Stimulated activated CD8-positive, alpha-beta memory T cell treated with anti-CD3 and anti-CD28 coated beads, Interleukin-12 subunit alpha, Interleukin-12 subunit beta, amount 100 ng/mL, for 1 hour (primary cell): ENCODE data around the gene GLB1L.
"Not testable (repeated sequence)": the region's sequence is repeated elsewhere in the genome, so short reads cannot be mapped to it uniquely, and the experiment has no call there.

ENCODE experiments used
- DNase-seq: peaks from one replicate; pipeline ENCODE4 v3.0.0-alpha.2; 2020; ENCODE audit warnings: low read depth

Gene GLB1L

DNA sequence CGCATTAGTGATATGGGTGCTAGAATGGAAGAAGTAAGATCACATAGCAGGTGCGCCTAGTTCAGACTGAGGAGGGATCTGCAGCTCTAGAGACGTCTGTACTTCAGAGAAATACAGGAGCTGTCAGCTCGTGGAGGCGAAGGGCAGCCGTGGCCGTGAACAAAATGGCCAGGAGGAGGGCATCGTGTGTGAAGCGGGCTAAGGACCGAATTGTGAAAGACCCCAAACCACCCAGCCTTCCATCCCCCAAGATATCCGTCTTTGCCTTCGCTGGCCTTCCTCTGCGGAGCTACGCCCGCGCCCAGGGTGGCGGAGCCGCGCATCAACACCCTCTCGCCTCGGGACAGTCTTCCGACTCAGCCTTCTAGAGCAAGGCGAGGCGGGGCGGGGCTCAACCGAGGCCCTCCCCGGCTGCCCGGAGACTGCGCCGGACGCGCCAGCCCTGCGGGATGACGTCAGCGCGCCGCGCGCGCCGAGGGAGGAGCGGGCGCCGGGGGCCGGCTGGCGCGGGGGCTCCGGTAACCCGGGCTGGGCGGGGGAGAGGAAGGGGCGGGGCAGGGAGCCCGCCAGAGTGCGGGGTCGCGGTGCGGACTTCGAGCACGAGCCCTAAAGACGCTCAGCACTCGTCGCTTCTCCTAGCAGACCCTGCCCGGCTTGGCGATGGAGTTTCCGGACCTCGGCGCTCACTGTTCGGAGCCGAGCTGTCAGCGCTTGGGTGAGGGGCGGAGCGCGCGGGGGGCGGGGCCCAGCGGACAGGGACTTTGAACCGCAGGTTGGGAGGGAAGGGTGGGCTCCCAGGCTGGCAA, 38.7 kb downstream of the GLB1L start, which contains the start of gene ZFAND2B:
ZFAND2B (plus strand) TSS at position 455 of the 806 bp plus-strand sequence; CDS start at position 661, 206 bp downstream.
- peak; percentile 89 for DNase-seq

DNA sequence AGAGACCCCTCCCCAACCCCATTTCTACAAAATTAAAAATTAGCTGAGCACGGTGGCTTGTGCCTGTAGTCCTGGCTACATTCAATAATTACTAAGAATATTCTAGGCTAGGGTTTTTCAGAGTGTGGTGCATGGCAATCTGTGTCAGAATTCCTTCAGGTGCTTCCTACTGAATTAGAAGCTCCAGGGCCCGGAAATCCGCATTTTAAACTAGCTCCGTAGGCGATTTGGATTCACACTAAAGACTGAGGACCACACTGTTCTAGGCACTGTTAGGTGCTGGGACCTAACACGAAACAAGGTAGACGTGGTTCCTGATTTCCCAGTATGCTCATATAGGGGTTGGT, 39.3 kb downstream of the GLB1L start:
- no peak for DNase-seq

DNA sequence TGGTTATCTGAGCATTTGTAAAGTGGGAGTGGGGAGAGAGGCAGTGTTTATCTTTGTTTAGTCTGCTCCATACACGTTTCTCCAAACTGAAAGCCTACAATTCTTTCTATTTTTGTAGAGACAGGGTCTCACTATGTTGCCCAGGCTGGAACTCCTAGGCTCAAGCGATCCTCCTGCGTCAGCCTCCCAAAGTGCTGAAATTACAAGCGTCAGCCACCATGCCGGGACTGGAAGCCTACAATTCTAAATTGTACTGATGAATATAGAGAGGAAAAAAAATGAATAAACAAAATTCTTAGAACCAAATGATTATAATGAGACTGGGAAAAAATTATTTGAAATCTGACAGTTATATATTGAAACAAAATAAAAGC, 40.1 kb downstream of the GLB1L start:
- DNase-seq = no peak

DNA sequence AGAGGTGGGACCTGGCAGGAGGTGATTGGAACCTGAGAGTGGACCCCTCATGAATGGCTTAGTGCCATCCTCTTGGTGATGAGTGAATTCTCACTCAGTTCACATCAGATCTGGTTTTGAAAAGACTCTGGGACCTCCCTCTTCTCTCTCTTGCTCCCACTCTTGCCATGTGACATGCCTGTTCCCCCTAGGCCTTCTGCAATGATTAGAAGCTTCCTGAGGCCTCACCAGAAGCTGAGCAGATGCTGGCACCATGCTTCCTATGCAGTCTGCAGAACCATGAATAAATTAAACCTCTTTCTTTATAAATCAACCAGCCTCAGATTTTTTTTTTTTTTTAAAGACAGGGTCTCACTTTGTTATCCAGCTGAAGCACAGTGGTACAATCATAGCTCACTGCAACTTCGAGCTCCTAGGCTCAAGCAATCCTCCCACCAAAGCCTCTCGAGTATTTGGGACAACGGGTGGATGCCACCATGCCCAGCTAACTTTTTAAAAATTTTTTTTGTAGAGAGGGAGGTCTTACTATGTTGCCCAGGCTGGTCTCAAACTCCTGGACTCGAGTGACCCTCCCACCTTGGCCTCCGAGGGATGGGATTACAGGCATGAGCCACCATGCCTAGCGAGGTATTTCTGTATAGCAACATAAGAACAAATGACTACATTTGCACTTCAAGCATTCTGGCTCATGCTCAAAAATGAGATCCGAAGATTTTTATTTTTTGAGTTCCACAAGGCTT, 40.6 kb downstream of the GLB1L start:
- DNase-seq = no peak

DNA sequence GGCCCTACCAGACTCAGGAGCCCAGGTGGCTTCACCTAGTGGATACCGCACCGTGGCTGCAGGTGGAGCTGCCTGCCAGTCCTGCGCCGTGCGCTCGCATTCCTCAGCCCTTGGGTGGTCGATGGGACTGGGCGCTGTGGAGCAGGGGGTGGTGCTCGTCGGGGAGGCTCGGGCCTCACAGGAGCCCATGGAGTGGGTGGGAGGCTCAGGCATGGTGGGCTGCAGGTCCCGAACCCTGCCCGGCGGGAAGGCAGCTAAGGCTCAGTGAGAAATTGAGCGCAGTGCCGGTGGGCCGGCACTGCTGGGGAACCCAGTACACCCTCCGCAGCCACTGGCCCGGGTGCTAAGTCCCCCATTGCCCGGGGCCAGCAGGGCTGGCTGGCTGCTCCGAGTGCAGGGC, 43.9 kb downstream of the GLB1L start:
- DNase-seq = not testable (repeated sequence)

DNA sequence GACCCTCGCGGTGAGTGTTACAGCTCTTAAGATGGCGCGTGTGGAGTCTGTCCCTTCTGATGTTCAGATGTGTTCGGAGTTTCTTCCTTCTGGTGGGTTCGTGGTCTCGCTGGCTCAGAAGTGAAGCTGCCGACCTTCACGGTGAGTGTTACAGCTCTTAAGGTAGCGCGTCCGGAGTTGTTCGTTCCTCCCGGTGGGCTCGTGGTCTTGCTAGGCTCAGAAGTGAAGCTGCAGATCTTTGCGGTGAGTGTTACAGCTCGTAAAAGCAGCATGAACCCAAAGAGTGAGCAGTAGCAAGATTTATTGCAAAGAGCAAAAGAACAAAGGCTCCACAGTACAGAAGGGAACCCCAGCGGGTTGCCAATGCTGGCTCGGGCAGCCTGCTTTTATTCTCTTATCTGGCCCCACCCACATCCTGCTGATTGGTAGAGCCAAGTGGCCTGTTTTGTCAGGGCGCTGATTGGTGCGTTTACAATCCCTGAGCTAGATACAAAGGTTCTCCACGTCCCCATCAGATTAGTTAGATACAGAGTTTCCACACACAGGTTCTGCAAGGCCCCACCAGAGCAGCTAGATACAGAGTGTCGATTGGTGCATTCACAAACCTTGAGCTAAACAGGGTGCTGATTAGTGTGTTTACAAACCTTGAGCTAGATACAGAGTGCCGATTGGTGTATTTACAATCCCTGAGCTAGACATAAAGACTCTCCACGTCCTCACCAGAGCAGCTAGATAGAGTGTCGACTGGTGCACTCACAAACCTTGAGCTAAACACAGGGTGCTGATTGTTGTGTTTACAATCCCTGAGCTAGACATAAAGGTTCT, 44.5 kb downstream of the GLB1L start:
- DNase-seq = peak; percentile 9

DNA sequence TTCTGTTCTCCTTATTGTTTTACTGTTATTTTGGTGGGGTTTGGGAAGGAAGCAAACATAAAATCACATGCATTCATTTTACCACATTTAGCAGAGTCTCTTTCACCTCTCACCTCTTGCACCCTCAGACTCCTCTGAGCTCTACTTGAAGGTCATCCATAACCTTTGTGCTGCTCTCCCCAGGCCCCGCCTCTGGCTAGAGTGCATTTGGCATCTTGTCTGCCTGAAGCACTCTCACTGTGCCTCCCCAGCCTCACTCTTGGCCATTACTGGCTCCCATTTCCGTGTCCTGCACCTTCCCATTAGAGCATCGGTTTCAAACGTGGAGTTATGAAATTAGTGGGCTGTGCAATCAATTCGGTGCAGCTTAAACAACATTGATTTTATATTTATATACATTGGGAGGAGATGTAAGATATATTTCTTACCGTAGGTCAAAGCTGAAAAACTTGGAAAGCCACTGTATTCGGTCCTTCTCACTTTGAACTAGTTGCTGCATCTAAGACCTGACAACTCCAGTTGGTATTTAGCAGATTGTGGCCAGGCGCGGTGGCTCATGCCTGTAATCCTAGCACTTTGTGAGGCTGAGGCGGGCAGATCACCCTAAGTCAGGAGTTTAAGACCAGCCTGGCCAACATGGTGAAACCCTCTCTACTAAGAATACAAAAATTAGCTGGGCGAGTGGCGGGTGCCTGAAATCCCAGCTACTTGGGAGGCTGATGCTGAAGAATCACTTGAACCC, 45.6 kb downstream of the GLB1L start:
- no peak for DNase-seq

DNA sequence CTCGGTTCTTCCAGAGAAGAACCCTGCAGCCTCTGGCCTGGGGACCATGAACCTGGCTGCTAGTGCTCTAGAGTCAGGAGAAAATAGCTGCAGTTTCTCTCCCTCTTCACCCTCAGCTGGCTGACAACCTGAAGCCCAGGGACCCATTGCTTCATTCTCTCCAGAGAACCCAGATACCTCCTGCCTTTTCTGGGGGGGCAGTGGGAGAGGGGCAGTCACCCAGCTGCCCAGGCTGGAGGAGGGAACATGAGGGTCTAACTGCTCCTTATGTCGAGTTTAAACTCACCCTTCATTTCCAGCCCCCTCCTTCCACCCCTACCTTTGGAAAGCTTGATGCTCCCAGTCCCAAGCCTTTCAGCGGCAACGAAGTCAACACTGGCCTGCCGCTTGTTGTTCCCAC, 46.3 kb downstream of the GLB1L start:
- DNase-seq = no peak

DNA sequence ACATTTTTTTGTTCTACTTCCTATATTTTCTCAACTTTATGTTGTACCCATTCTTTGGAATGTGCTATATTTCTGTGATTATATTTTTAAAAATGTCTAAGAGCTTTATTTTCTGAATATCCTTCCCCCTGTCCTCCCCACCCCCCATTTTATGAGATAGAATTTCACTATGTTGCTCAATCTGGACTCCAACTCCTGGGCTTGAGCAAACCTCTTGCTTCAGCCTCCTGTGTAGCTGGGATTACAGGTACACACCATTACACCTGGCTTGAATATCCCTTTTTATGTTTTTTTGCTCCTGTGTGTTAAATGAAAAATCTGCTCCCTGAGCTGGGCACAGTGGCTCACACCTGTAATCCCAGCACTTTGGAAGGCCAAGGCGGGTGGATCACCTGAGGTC, 47.9 kb downstream of the GLB1L start:
- DNase-seq = no peak

DNA sequence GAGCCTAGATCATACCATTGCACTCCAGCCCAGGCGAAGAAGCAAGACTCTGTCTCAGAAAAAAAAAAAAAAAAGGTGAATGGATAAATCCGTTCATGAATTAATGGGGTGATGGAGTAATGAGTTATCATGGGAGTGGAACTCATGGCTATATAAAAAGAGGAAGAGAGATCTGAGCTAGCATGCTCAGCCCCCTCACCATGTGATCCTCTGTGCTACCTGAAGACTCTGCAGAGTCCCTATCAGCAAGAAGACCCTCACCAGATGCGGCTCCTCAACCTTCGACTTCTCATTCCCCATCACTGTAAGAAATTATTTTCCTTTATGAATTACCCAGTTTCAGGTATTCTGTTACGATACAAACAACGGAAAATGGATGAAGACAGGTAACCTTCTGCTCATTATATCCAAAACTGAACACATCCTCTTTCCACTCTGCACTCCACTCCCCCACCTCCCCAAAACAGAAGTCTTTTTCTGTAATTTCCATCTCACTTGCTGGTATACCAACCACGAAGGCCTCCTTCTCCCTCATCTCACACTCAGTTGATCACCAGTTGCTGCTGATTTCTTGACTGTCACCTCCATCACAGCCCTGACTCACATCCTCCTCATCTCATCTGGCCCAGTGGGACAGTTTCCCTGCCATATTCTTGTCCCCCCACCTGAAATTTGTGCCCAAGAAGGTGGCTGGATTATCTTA, 58.3 kb downstream of the GLB1L start:
- DNase-seq = no peak
